Activated CD8-positive, alpha-beta memory T cell treated with anti-CD3 and anti-CD28 coated beads, Interleukin-2, amount 10 ng/mL, durations not matched to agents 7 days and 5 days (primary cell): ENCODE data around the gene CDC6. TPM values are rescaled to one million over a fixed set of nuclear protein-coding genes. Genes with fewer than 3 reads are reported as not detected.

Experiments
- ATAC-seq: fragments of 150-1000 bp; cut with Tn5 transposase; one replicate; pipeline ENCODE4 v1.10.0; 2021; ENCODE audit warnings: moderate library complexity
- CTCF ChIA-PET: fragments of 350-600 bp; sonication (Branson Sonifier 250); formaldehyde crosslinking; loops from one replicate; lab custom pipeline; 2021; ENCODE audit warnings: antibody characterized with exemption; lab: Charles Lee
- DNase-seq: peaks from one replicate; pipeline ENCODE4 v3.0.0-alpha.2; 2020
- H3K27ac Mint-ChIP-seq: one replicate; pipeline ENCODE4 v1.8.0; 2021; ENCODE audit warnings: mild to moderate bottlenecking, mixed read lengths
- H3K27me3 Mint-ChIP-seq: one replicate; pipeline ENCODE4 v1.8.0; 2021; ENCODE audit warnings: mixed read lengths
- H3K36me3 Mint-ChIP-seq: one replicate; pipeline ENCODE4 v1.8.0; 2021; ENCODE audit warnings: mild to moderate bottlenecking, mixed read lengths
- H3K4me1 Mint-ChIP-seq: one replicate; pipeline ENCODE4 v1.8.0; 2021; ENCODE audit warnings: mixed read lengths
- H3K4me3 Mint-ChIP-seq: one replicate; pipeline ENCODE4 v1.8.0; 2021; ENCODE audit warnings: mild to moderate bottlenecking, moderate library complexity, mixed read lengths
- H3K9me3 Mint-ChIP-seq: one replicate; pipeline ENCODE4 v1.8.0; 2022; ENCODE audit warnings: low read depth, mixed read lengths
- total RNA-seq, 2 experiments: library from RNA; stranded (reverse); gene quantifications; one replicate each; pipeline ENCODE4 v1.2.3, GENCODE V29; 2021

Gene CDC6
- total RNA-seq, 2 experiments from 2014 or later, result 109 to 111 TPM

DNA sequence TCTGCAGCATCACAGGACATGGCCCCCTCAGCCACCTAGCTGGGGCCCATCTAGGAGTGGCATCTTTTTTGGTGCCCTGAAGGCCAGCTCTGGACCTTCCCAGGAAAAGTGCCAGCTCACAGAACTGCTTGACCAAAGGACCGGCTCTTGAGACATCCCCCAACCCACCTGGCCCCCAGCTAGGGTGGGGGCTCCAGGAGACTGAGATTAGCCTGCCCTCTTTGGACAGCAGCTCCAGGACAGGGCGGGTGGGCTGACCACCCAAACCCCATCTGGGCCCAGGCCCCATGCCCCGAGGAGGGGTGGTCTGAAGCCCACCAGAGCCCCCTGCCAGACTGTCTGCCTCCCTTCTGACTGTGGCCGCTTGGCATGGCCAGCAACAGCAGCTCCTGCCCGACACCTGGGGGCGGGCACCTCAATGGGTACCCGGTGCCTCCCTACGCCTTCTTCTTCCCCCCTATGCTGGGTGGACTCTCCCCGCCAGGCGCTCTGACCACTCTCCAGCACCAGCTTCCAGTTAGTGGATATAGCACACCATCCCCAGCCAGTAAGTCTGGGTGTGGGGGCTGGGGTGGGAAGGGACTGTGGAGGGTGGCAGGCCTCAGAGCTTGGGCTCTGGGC lies 43.3 kb downstream of the CDC6 start:
- DNase-seq (no peak), ATAC-seq (no peak)
- Mint-ChIP-seq H3K9me3 (no peaks in the 10 kb centered on the region), H3K27ac (peak overlapping the region; percentile 74), H3K27me3 (no peaks in the 10 kb centered on the region), H3K36me3 (peaks cover 28% of the 10 kb centered on the region), H3K4me3 (no peak overlapping the region), H3K4me1 (peaks cover 82% of the 10 kb centered on the region)
- CTCF ChIA-PET, result interaction anchor here (0.8 to 2.2 kb wide), 7 partner anchors 8 to 28 kb away, joined by 3 to 16 read pairs (median 5); no protein-coding TSS in a partner anchor

GRCh38 chr17:40331743-40332641 lies 44.3 kb downstream of the CDC6 start:
- Mint-ChIP-seq H3K27ac (peak overlapping the region; percentile 68), H3K4me3 (no peak overlapping the region), H3K4me1 (peaks cover 75% of the 10 kb centered on the region), H3K36me3 (peaks cover 28% of the 10 kb centered on the region), H3K27me3 (no peaks in the 10 kb centered on the region), H3K9me3 (no peaks in the 10 kb centered on the region)
- CTCF ChIA-PET, result interaction anchor here (0.9 to 2.2 kb wide), 6 partner anchors 9 to 30 kb away, joined by 3 to 16 read pairs (median 6); no protein-coding TSS in a partner anchor
- no peak for ATAC-seq
- no peak for DNase-seq

- H3K36me3 Mint-ChIP-seq, result peaks cover 31% of the 10 kb centered on the region
- H3K27me3 Mint-ChIP-seq, result no peaks in the 10 kb centered on the region
- ATAC-seq (no peak), DNase-seq (no peak)
- CTCF ChIA-PET, result interaction anchor here (0.9 to 1.6 kb wide), 5 partner anchors 10 to 110 kb away, joined by 3 to 7 read pairs (median 5); no protein-coding TSS in a partner anchor
- H3K4me3 Mint-ChIP-seq, result no peak overlapping the region
- no peaks in the 10 kb centered on the region for H3K9me3 Mint-ChIP-seq
- H3K4me1 Mint-ChIP-seq, result peaks cover 74% of the 10 kb centered on the region
- peak overlapping the region; percentile 67 for H3K27ac Mint-ChIP-seq
Observed at GRCh38 chr17:40333781-40334448, 46.2 kb downstream of the CDC6 start.

- ATAC-seq, result no peak
- Mint-ChIP-seq H3K36me3 (peaks cover 35% of the 10 kb centered on the region), H3K9me3 (no peaks in the 10 kb centered on the region), H3K27me3 (no peaks in the 10 kb centered on the region), H3K4me3 (no peak overlapping the region), H3K27ac (no peak overlapping the region), H3K4me1 (peaks cover 74% of the 10 kb centered on the region)
- CTCF ChIA-PET, result interaction anchor here (0.8 to 1.1 kb wide), 3 partner anchors 10 to 47 kb away, joined by 3 to 7 read pairs (median 3); no protein-coding TSS in a partner anchor
- DNase-seq, result no peak
Observed at GRCh38 chr17:40335620-40336019, 47.9 kb downstream of the CDC6 start.

GRCh38 chr17:40337351-40337750 lies 49.7 kb downstream of the CDC6 start:
- CTCF ChIA-PET, result interaction anchor here (1.0 to 1.4 kb wide), 3 partner anchors 17 to 29 kb away, joined by 3 to 4 read pairs (median 3); partner anchors contain the start of gene RARA
- no peaks in the 10 kb centered on the region for H3K27me3 Mint-ChIP-seq
- H3K4me1 Mint-ChIP-seq, result peaks cover 68% of the 10 kb centered on the region
- ATAC-seq (no peak), DNase-seq (no peak)
- no peak overlapping the region for H3K4me3 Mint-ChIP-seq
- H3K36me3 Mint-ChIP-seq, result peaks cover 29% of the 10 kb centered on the region
- H3K9me3 Mint-ChIP-seq, result no peaks in the 10 kb centered on the region
- H3K27ac Mint-ChIP-seq, result peak overlapping the region; percentile 80

DNA sequence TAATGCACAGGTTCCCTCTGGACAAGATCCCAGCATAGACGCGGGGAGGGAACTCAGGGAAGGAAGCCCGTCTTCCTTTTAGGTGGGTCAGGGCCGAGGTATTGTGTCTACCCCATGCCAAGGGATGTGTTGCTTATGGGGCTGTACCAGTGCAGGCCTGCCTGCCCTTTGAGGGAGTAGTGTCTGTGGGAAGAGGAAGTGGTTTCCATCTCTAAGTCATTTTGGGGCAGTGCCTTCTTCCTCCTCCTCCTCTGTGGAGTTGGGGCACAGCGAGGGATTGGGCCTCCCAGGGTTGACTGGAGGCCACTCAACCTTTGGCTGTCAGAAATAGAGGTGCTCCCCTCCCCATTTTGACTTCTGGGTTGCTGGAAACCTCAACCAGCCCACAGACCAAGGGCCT lies 50.4 kb downstream of the CDC6 start:
- ATAC-seq, result no peak
- H3K27ac Mint-ChIP-seq, result peak overlapping the region; percentile 80
- peaks cover 67% of the 10 kb centered on the region for H3K4me1 Mint-ChIP-seq
- no peak overlapping the region for H3K4me3 Mint-ChIP-seq
- no peak for DNase-seq
- H3K9me3 Mint-ChIP-seq, result no peaks in the 10 kb centered on the region
- H3K36me3 Mint-ChIP-seq, result peaks cover 27% of the 10 kb centered on the region
- no peaks in the 10 kb centered on the region for H3K27me3 Mint-ChIP-seq
- CTCF ChIA-PET, result interaction anchor here (0.8 to 1.7 kb wide), 3 partner anchors 15 to 23 kb away, joined by 3 to 6 read pairs (median 3); no protein-coding TSS in a partner anchor

DNA sequence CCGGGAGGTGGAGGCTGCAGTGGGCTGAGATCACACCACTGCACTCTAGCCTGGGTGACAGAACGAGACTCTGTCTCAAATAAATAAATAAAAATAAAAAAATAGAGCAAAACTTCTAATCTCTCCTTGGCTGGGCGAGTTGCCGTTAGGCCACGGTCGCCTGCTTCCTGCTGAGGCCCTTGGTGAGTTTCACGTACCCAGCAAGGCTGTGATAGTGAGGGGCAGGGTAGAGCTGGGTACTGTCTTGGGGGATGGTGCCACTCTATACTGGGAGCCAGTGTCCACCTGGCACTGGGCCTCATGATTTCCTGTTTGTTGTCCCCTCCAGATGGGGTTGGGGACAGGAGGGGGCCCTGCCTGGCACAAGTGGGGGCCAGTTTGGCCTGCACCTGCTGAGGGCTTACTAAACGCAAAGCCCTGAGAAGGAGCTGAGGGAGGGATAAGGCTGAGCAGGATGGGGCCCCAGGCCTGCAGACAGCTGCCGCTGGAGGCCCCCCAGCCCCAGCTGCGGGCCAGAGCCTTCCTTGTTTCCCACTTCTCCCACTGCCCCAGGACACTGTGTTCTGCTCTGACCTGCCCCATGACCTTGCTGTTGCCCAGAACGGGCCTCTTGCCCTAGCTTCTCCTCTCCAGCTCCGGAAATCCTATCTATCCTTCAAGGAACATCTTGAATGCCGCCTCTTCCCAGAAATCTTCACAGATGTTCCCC lies 51.4 kb downstream of the CDC6 start:
- CTCF ChIA-PET, result interaction anchor here (0.7 to 2.7 kb wide), 6 partner anchors 15 to 137 kb away, joined by 3 to 27 read pairs (median 4); no protein-coding TSS in a partner anchor
- H3K27ac Mint-ChIP-seq, result peak overlapping the region; percentile 50
- peaks cover 67% of the 10 kb centered on the region for H3K4me1 Mint-ChIP-seq
- H3K4me3 Mint-ChIP-seq, result no peak overlapping the region
- H3K36me3 Mint-ChIP-seq, result peaks cover 26% of the 10 kb centered on the region
- no peaks in the 10 kb centered on the region for H3K27me3 Mint-ChIP-seq
- no peaks in the 10 kb centered on the region for H3K9me3 Mint-ChIP-seq
- DNase-seq (no peak), ATAC-seq (no peak)

DNA sequence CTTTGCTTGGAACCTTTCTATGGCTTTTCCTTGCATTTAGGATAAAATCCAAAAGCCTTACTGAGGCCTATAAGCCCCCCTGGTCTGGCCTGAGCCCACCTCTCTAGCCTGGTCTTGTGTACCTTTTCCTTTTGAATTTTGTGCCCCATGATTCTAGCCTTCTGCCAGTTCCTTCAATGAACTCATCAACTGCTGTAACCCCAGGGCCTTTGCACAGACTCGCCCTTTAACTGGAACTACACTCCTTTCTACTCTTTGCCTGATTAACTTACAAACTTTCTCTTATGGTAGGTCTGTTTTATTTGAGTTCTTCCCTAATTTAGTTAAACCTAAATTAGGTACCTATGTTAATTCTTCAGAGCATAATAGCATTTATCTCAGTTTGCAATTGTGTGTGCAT lies 52.6 kb downstream of the CDC6 start:
- CTCF ChIA-PET, result interaction anchor here (1.1 to 2.7 kb wide), 5 partner anchors 15 to 121 kb away, joined by 3 to 27 read pairs (median 8); partner anchors contain the start of gene WIPF2
- H3K4me1 Mint-ChIP-seq, result peaks cover 67% of the 10 kb centered on the region
- H3K9me3 Mint-ChIP-seq, result no peaks in the 10 kb centered on the region
- peak overlapping the region; percentile 87 for H3K27ac Mint-ChIP-seq
- DNase-seq, result no peak
- H3K4me3 Mint-ChIP-seq, result no peak overlapping the region
- H3K36me3 Mint-ChIP-seq, result peaks cover 22% of the 10 kb centered on the region
- no peak for ATAC-seq
- H3K27me3 Mint-ChIP-seq, result no peaks in the 10 kb centered on the region

GRCh38 chr17:40340880-40341807 lies 53.5 kb downstream of the CDC6 start:
- no peaks in the 10 kb centered on the region for H3K9me3 Mint-ChIP-seq
- H3K27ac Mint-ChIP-seq, result peak overlapping the region; percentile 87
- no peaks in the 10 kb centered on the region for H3K27me3 Mint-ChIP-seq
- ATAC-seq, result peak; percentile 91
- CTCF ChIA-PET, result interaction anchor here (0.8 to 2.7 kb wide), 11 partner anchors 10 to 192 kb away, joined by 3 to 27 read pairs (median 6); partner anchors contain the start of gene WIPF2
- peak; percentile 95 for DNase-seq
- peak overlapping the region; percentile 68 for H3K4me3 Mint-ChIP-seq
- H3K4me1 Mint-ChIP-seq, result peaks cover 75% of the 10 kb centered on the region
- peaks cover 22% of the 10 kb centered on the region for H3K36me3 Mint-ChIP-seq

DNA sequence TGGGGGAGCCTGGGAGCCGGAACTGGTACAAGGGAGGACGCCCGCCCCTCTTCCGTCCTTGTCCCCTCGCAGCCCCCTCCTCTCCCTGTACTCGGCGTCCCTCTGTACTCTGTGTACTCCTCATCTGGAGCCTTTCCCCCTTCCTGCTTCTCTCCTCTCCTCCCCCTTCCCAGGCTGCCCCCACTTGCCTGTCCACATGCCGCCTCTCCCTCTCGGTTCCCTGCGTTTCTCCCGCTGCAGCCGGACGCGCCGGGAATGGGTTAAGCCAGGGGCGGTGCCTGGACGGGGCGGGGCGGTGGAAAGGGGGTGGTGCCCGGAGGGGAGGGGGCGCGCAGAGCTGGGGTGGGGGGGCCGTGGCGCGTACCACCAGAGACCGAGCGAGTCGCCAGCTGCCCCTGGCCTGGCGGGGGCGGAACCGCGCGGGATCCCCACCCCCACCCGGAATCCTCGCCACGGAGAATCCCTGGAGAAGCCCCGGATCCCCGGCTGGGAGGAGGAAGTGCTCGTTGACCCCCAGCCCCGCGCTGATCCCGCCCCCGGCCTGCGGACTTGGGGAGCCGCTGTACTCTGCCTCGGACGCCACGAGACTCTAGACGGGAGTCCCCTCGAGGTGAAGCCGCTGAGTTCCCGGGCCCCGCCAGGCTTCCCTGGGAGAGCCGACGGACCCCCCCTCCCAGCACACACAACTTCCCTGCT lies 54.3 kb downstream of the CDC6 start:
- ATAC-seq (no peak), DNase-seq (no peak)
- Mint-ChIP-seq H3K9me3 (no peaks in the 10 kb centered on the region), H3K27ac (peak overlapping the region; percentile 54), H3K4me3 (peak overlapping the region; percentile 68), H3K4me1 (peaks cover 79% of the 10 kb centered on the region), H3K36me3 (peaks cover 22% of the 10 kb centered on the region), H3K27me3 (no peaks in the 10 kb centered on the region)
- CTCF ChIA-PET, result interaction anchor here (1.1 to 2.7 kb wide), 6 partner anchors 14 to 191 kb away, joined by 3 to 27 read pairs (median 6); no protein-coding TSS in a partner anchor
